Thymus (tissue), 11 donors: ENCODE results near the gene ERBIN. TPM values are rescaled to one million over a fixed set of nuclear protein-coding genes. Genes with fewer than 3 reads are reported as not detected.
"Not testable (repeated sequence)": the region's sequence is repeated elsewhere in the genome, so short reads cannot be mapped to it uniquely, and the experiment has no call there.

Experiments
- DNase-seq, 9 donors: peaks; one replicate each; pipeline ENCODE4 v3.0.0-alpha.2; 2013; ENCODE audit warnings: low spot score in 9 of 9, low read depth in 6 of 9, missing footprints in 1 of 9
- H3K27ac ChIP-seq, 2 donors: one replicate each; pipeline ENCODE4 v1.5.1; 2013; ENCODE audit warnings: control low read depth in 1 of 2, low read depth in 1 of 2, low read length in 1 of 2, mild to moderate bottlenecking in 1 of 2, moderate library complexity in 1 of 2
- H3K27me3 ChIP-seq, 2 donors: one replicate each; pipeline ENCODE4 v1.5.1; 2013; ENCODE audit warnings: low read length in 1 of 2; ENCODE audit not compliant: control insufficient read depth in 2 of 2, insufficient read depth in 1 of 2
- H3K36me3 ChIP-seq, 2 donors: one replicate each; pipeline ENCODE4 v1.5.1; 2013; ENCODE audit warnings: low read length in 1 of 2, mild to moderate bottlenecking in 1 of 2, moderate library complexity in 1 of 2; ENCODE audit not compliant: control insufficient read depth in 2 of 2, insufficient read depth in 2 of 2
- H3K4me1 ChIP-seq, 2 donors: one replicate each; pipeline ENCODE4 v1.5.1; 2013; ENCODE audit warnings: low read length in 2 of 2; ENCODE audit not compliant: control insufficient read depth in 2 of 2, insufficient read depth in 2 of 2
- H3K4me3 ChIP-seq, 2 donors: one replicate each; pipeline ENCODE4 v1.5.1; 2013; ENCODE audit warnings: low read length in 2 of 2, control low read depth in 1 of 2, mild to moderate bottlenecking in 1 of 2
- H3K9me3 ChIP-seq, 2 donors: one replicate each; pipeline ENCODE4 v1.5.1; 2013; ENCODE audit warnings: low read length in 1 of 2, mild to moderate bottlenecking in 1 of 2; ENCODE audit not compliant: control insufficient read depth in 2 of 2, insufficient read depth in 1 of 2
- WGBS: extraction: QIAGEN DNeasy Blood & Tissue Kit; methylation state at CpG from one replicate; pipeline ENCODE4 v1.1.7; 2013; 5-methylcytosine and 5-hydroxymethylcytosine counted together
- polyA plus RNA-seq: library from polyadenylated mRNA; stranded (reverse); fragments of 200-250 nt; gene quantifications from one replicate; pipeline ENCODE4 v1.2.3, GENCODE V29; 2013
- total RNA-seq: library from RNA; stranded (reverse); fragments of 120-200 nt; gene quantifications from one replicate; pipeline ENCODE4 v1.2.4, GENCODE V29; 2013
- donor health status: healthy.

Gene ERBIN
- total and polyA plus RNA-seq, 2 donors, result 45.0 to 75.8 TPM

DNA sequence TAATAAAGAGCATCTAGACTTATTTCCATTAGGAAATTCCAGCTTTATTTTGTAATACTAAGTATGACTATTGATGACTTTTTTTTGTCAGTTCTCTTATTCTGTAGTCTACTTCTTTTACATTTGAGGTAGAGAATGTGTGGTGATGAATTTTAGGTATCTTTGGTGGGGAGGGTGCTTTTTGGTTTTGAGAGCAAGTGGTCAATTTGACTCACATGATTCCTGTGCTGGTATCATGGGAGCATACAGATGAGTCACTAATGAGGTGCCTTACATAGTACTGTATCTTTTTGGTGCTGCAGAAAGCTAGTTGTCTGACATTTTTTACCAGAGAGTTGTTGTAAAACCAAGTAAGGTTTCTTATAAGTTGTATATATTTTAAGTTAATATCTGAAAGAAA lies 35.3 kb downstream of the ERBIN start:
- H3K4me3 ChIP-seq, result no peak overlapping the region
- DNase-seq, result no peak
- H3K4me1 ChIP-seq, result peaks cover 0 to 2% of the 10 kb centered on the region in 2 donors
- no peaks in the 10 kb centered on the region for H3K27me3 ChIP-seq
- H3K36me3 ChIP-seq, result no peaks in the 10 kb centered on the region
- H3K27ac ChIP-seq, result no peak overlapping the region
- peaks cover 0 to 3% of the 10 kb centered on the region in 2 donors for H3K9me3 ChIP-seq

DNA sequence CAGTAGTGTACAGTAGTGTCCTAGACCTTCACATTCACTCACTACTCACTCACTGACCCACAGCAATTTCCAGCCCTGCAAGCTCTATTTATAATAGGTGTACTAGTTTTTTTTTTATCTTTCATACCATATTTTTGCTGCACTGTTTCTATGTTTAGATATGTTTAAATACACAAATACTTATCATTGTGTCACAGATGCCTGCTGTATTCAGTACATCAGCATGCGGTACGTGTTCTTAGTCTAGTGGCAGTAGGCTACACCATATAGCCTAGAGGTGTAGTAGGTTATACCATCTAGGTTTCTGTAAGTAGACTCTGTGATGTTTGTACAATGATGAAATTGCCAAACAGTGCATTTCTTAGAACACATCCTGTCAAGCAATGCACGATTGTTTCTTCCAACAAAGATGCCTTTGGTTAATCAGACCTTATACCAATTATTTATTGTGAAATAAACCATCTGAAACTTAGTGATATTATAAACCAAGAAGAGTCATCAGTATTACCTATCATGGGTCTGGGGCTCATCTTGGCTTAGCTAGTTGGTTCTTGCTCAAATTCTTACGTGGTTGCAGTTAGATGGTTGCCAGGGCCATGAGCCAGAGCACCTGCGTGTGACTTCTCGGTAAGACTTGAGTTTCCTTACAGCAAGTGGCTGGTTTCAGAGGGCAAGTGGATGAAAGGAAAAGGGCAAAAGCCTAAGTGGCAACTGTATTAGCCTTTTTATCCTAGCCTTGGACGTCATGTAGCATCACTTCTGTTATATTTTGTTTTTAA lies 41.1 kb downstream of the ERBIN start:
- no peak overlapping the region for H3K4me3 ChIP-seq
- H3K9me3 ChIP-seq, result no peaks in the 10 kb centered on the region
- H3K27me3 ChIP-seq, result no peaks in the 10 kb centered on the region
- 93% methylated on average over 7 of the region's 7 CpGs for WGBS
- no peak overlapping the region for H3K27ac ChIP-seq
- DNase-seq, result no peak
- H3K36me3 ChIP-seq, result peaks cover 0 to 5% of the 10 kb centered on the region in 2 donors
- peaks cover 4 to 6% of the 10 kb centered on the region in 2 donors for H3K4me1 ChIP-seq

DNA sequence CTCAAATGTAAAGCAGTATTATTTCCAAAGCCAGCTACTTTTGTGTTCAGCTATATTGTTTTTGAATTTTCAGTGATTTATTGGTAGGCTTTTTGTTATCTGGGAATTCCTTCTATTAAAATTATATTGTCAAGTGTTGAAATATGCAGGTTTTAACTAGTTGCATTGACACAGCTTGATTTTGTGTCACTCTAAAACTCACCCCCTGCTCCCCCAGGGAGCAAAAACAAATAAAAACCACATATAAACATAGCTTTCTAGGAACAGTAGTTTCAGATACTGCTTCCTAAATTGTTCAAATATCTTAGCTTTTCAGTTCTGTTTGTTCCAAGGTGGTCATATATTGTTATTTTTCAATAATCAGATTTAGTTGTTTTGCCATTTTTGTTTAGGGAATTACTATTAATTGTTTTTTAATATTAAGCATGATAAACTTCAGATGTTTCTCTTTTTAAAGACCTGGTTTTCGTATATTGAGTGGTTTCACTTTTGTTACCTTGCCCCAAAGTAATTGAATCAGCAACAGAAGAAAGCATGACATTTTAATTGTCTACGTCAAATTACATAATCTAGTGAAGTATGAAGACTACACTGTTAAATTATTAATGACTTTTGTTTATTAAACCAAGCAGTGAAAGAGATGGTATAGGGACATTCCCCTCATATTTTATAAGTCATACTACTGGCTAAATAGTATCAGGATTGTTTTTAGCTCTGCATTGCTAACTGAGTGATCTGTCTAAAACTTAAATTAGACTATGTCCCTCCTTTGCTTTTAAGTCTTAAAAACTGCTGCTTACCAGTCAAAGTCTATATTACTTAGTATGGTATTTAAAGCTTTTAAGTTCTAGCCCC lies 43.4 kb downstream of the ERBIN start:
- Histone ChIP-seq H3K27ac (no peak overlapping the region), H3K4me1 (peaks cover 4 to 6% of the 10 kb centered on the region in 2 donors), H3K27me3 (no peaks in the 10 kb centered on the region), H3K4me3 (no peak overlapping the region), H3K9me3 (no peaks in the 10 kb centered on the region), H3K36me3 (peaks cover 0 to 7% of the 10 kb centered on the region in 2 donors)
- no peak for DNase-seq
- WGBS, result 73% methylated on average over 2 of the region's 2 CpGs

DNA sequence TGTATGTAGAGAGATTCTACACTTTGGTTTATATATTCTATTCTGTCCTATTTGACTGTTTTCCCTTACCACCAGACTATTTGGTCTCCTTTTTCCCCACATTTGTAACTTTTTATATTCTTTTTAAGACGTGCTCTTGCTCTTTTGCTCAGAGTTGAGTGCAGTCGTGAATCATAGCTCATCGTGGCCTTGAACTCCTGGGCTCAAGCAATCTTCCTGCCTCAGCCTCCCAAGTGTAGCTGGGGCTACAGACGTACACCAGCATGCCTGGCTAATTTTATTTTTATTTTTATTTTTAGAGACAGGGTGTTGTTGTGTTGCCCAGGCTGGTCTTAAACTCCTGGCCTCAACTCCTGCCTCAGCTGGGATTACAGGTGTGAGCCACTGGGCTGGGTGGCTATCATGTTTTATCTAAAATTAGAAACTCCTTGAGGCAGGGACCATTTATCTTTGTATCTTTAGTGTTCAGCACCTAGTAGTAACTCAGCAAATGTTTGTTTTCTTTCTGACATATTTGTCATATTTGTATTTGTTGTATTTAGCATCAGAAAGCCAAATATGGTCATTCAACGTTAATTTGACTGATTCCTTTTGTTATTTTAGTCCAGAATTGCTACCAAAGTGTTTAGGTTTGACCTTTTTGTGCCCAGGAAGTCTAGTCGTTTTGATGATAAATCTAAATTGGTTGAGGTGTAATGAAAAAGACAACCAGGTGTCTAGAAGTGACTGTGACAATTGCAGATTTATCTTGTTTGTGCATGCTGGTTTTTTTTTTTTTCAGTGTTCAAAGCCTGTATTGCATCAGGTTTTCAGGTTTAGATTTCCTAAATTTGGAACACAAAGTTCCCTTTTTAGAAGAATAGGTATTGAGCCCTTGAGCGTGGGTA lies 44.3 kb downstream of the ERBIN start:
- no peaks in the 10 kb centered on the region for H3K27me3 ChIP-seq
- H3K36me3 ChIP-seq, result peaks cover 0 to 10% of the 10 kb centered on the region in 2 donors
- peaks cover 0 to 3% of the 10 kb centered on the region in 2 donors for H3K9me3 ChIP-seq
- H3K4me1 ChIP-seq, result peaks cover 4% of the 10 kb centered on the region in 2 donors
- 78% methylated on average over 7 of the region's 7 CpGs for WGBS
- H3K4me3 ChIP-seq, result no peak overlapping the region
- DNase-seq, result peak in 1 of 9 donors; percentile 16
- H3K27ac ChIP-seq, result no peak overlapping the region

DNA sequence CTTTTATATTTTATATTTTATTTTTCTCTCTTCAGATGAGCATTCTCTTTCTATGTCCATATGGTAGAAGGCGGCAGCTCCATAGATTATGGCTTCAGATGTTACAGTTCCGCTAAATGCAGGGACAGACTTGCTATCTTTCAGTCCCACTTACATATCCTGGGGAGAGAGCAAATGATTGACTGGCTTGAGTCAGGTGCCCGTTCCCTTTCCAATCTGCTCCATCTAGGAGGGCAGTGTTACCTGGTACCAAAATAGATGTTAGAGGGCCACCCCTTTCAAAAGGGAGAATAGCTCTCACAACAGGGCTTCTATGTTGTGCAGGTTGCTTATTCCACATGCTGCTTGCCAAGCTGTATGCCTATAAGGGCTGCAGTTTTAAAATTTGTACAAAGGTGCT lies 45.3 kb downstream of the ERBIN start:
- no peak overlapping the region for H3K4me3 ChIP-seq
- peaks cover 4% of the 10 kb centered on the region in 2 donors for H3K4me1 ChIP-seq
- WGBS, result 100% methylated on average over 3 of the region's 3 CpGs
- H3K9me3 ChIP-seq, result peaks cover 0 to 3% of the 10 kb centered on the region in 2 donors
- no peaks in the 10 kb centered on the region for H3K27me3 ChIP-seq
- peaks cover 0 to 15% of the 10 kb centered on the region in 2 donors for H3K36me3 ChIP-seq
- H3K27ac ChIP-seq, result no peak overlapping the region
- no peak for DNase-seq

DNA sequence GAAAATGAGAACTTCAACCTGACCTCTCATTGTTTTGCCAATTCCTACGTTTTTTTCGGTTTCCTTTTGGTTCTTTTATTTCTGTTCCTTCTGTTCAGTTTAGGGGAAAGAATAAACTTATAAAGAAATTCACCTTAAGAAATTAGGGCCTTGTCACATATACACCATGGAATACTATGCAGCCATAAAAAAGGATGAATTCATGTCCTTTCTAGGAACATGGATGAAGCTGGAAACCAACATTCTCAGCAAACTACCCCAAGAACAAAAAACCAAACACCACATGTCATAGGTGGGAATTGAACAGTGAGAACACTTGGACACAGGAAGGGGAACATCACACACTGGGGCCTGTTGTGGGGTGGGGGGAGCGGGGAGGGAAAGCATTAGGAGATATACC lies 46.5 kb downstream of the ERBIN start:
- DNase-seq, H3K4me3 ChIP-seq, H3K27ac ChIP-seq, H3K27me3 ChIP-seq, H3K4me1 ChIP-seq, H3K9me3 ChIP-seq: not testable (repeated sequence)
- WGBS, result 96% methylated on average over 3 of the region's 3 CpGs
- H3K36me3 ChIP-seq, result peaks cover 0 to 15% of the 10 kb centered on the region in 2 donors

DNA sequence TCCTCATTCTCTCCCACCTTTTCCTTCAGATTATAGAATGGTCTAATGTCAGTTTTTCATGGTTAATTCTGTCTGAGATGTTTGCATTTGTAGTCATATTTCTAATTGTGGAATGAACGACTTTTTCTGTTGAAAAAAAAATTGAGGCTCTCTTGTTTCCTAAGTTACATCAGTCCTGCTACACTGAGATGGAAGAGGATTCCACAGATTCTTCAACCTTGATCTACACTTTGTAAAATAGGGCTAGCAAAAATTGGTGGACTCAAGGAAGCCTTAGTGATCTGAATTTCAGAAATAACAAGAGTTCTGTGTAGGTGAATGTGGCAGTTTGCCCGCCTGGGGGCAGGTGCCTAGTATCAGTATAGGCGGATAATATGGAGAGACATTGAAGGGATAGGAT lies 51.9 kb downstream of the ERBIN start:
- Histone ChIP-seq H3K9me3 (peaks cover 0 to 6% of the 10 kb centered on the region in 2 donors), H3K27ac (no peak overlapping the region), H3K4me1 (no peaks in the 10 kb centered on the region), H3K36me3 (peaks cover 0 to 9% of the 10 kb centered on the region in 2 donors), H3K4me3 (no peak overlapping the region), H3K27me3 (no peaks in the 10 kb centered on the region)
- no peak for DNase-seq
- 97% methylated on average over 3 of the region's 3 CpGs for whole genome bisulfite sequencing

DNA sequence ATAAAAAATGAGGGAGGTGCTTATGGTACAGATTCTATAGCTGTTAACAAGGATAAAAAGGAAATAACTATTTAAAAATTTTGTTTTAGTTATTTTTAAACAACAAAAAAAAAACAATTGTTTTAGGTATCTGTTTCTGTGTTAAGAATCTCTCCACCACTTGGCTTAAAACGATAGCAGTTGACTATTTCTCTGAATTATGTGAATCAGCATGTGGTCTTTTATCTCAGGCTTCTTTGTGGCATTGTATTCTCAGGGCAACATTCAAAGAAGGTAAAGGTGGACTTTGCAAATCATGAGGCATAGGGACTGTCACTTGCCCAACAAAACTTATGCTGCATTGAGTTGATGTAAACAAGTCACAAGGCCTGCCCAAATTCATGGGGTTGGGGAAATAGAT lies 55.2 kb downstream of the ERBIN start:
- Histone ChIP-seq H3K27me3 (no peaks in the 10 kb centered on the region), H3K9me3 (peaks cover 0 to 3% of the 10 kb centered on the region in 2 donors), H3K27ac (no peak overlapping the region), H3K4me1 (no peaks in the 10 kb centered on the region), H3K4me3 (no peak overlapping the region), H3K36me3 (peaks cover 0 to 12% of the 10 kb centered on the region in 2 donors)
- WGBS, result 88% methylated on average over 1 of the region's 1 CpG
- no peak for DNase-seq
